H1 (cell line): ENCODE results near the gene CDK4. TPM values are rescaled to one million over a fixed set of nuclear protein-coding genes. Genes with fewer than 3 reads are reported as not detected.

Experiments
- CTCF ChIA-PET: fragments of 300-600 bp; sonication (Branson Sonifier 250); formaldehyde crosslinking; loops from one replicate; lab custom pipeline; 2021; ENCODE audit not compliant: partially characterized antibody; lab: Charles Lee
- POLR2A ChIA-PET: fragments of 300-600 bp; sonication (Branson Sonifier 250); formaldehyde crosslinking; loops from one replicate; lab custom pipeline; 2021; ENCODE audit warnings: inconsistent platforms; ENCODE audit not compliant: partially characterized antibody; lab: Charles Lee
- DNase-seq, 2 experiments: peaks; one replicate each; pipeline versions ENCODE4 v3.0.0 to v3.0.0-alpha.2; 2010 to 2022; ENCODE audit warnings: low spot score in 2 of 2, low read depth in 1 of 2, mixed read lengths in 1 of 2
- FAIRE-seq: peaks from 2 replicates; lab custom pipeline; 2011; peaks lifted over from hg19 to GRCh38; lab: Jason Lieb, UNC
- H2AFZ ChIP-seq: 2 replicates; pipeline ENCODE4 v1.8.1; 2012; ENCODE audit warnings: low read length, inconsistent platforms
- H2AK5ac ChIP-seq: 2 replicates; pipeline ENCODE4 v1.6.1; 2013; ENCODE audit warnings: low read depth, low read length
- H2BK120ac ChIP-seq: replicated peaks from 2 replicates; pipeline ENCODE3; 2013; ENCODE audit warnings: low read depth, low read length, inconsistent platforms
- H2BK12ac ChIP-seq: 2 replicates; pipeline ENCODE4 v1.6.1; 2013; ENCODE audit warnings: low read depth, low read length
- H2BK15ac ChIP-seq: 2 replicates; pipeline ENCODE4 v1.6.1; 2013; ENCODE audit warnings: low read length
- H2BK20ac ChIP-seq: 2 replicates; pipeline ENCODE4 v1.6.1; 2013; ENCODE audit warnings: low read length
- H2BK5ac ChIP-seq: 2 replicates; pipeline ENCODE4 v1.6.1; 2013; ENCODE audit warnings: low read depth, low read length
- H3K14ac ChIP-seq: 2 replicates; pipeline ENCODE4 v1.6.1; 2013; ENCODE audit warnings: inconsistent platforms; ENCODE audit not compliant: insufficient read length
- H3K18ac ChIP-seq: 2 replicates; pipeline ENCODE4 v1.6.1; 2013; ENCODE audit warnings: low read length; ENCODE audit errors: extremely low read depth
- H3K23ac ChIP-seq: 2 replicates; pipeline ENCODE4 v1.6.1; 2013; ENCODE audit warnings: inconsistent platforms; ENCODE audit not compliant: insufficient read length
- H3K23me2 ChIP-seq: 2 replicates; pipeline ENCODE4 v1.6.1; 2013; ENCODE audit warnings: low read depth, low read length
- H3K27ac ChIP-seq: 2 replicates; pipeline ENCODE4 v1.6.1; 2011; ENCODE audit warnings: low read depth, low read length, inconsistent platforms
- H3K27me3 ChIP-seq, 4 experiments: replicated peaks in 1 of 4; 1 replicate in 1 of 4; 2 replicates in 3 of 4; pipeline versions ENCODE4 v1.6.1 to v1.8.1; 2011 to 2013; ENCODE audit warnings: low read length in 3 of 4, mild to moderate bottlenecking in 3 of 4, inconsistent platforms in 2 of 4, mixed read lengths in 2 of 4, moderate library complexity in 1 of 4; ENCODE audit not compliant: control insufficient read depth in 3 of 4, insufficient read depth in 3 of 4; ENCODE audit errors: extremely low read depth in 1 of 4
- H3K36me3 ChIP-seq, 4 experiments: 2 replicates each; pipeline versions ENCODE4 v1.6.1 to v1.8.1; 2011 to 2013; ENCODE audit warnings: mild to moderate bottlenecking in 4 of 4, low read length in 3 of 4, moderate library complexity in 2 of 4, control low read depth in 1 of 4, inconsistent platforms in 1 of 4; ENCODE audit not compliant: insufficient read depth in 4 of 4, control insufficient read depth in 2 of 4
- H3K4ac ChIP-seq: replicated peaks from 2 replicates; pipeline ENCODE3; 2013; ENCODE audit warnings: low read length, low read depth, mixed read lengths, inconsistent platforms; ENCODE audit not compliant: insufficient read length
- H3K4me1 ChIP-seq, 4 experiments: replicated peaks in 1 of 4; 1 replicate in 1 of 4; 2 replicates in 3 of 4; pipeline versions ENCODE4 v1.6.1 to v1.8.1; 2011 to 2013; ENCODE audit warnings: low read length in 3 of 4, inconsistent platforms in 2 of 4, mixed read lengths in 1 of 4; ENCODE audit not compliant: insufficient read depth in 4 of 4, control insufficient read depth in 3 of 4
- H3K4me2 ChIP-seq, 2 experiments: 2 replicates each; pipeline versions ENCODE4 v1.6.1 to v1.8.1; 2011 to 2013; ENCODE audit warnings: low read depth in 2 of 2, low read length in 2 of 2, control low read depth in 1 of 2, inconsistent platforms in 1 of 2, mild to moderate bottlenecking in 1 of 2; ENCODE audit not compliant: insufficient read depth in 1 of 2
- H3K4me3 ChIP-seq, 4 experiments: fragments of 200-600, 300-600 bp in 1 of 4; sonication (generic), shearing (Covaris generic), sonication (Bioruptor Twin) in 1 of 4; 2 replicates each; pipeline versions ENCODE4 v1.5.1 to v1.8.1; 2011 to 2016; ENCODE audit warnings: low read length in 4 of 4, low read depth in 3 of 4, control low read depth in 2 of 4, inconsistent platforms in 2 of 4, mild to moderate bottlenecking in 2 of 4, mixed read lengths in 1 of 4, moderate library complexity in 1 of 4; ENCODE audit not compliant: insufficient read depth in 2 of 4; ENCODE audit errors: extremely low read depth in 1 of 4
- H3K56ac ChIP-seq: replicated peaks from 2 replicates; pipeline ENCODE3; 2013; ENCODE audit warnings: low read depth, mild to moderate bottlenecking, mixed read lengths, low read length, inconsistent platforms; ENCODE audit not compliant: insufficient read length
- H3K79me1 ChIP-seq: 2 replicates; pipeline ENCODE4 v1.6.1; 2013; ENCODE audit warnings: low read depth, low read length, control low read depth
- H3K79me2 ChIP-seq, 2 experiments: 2 replicates each; pipeline versions ENCODE4 v1.6.1 to v1.8.1; 2012 to 2013; ENCODE audit warnings: low read length in 2 of 2, mild to moderate bottlenecking in 2 of 2, inconsistent platforms in 1 of 2; ENCODE audit not compliant: insufficient read depth in 2 of 2, control insufficient read depth in 1 of 2
- H3K9ac ChIP-seq, 4 experiments: replicated peaks in 1 of 4; 1 replicate in 1 of 4; 2 replicates in 3 of 4; pipeline versions ENCODE4 v1.6.1 to v1.8.1; 2011 to 2013; ENCODE audit warnings: low read depth in 3 of 4, low read length in 3 of 4, control low read depth in 2 of 4, mild to moderate bottlenecking in 2 of 4, moderate library complexity in 2 of 4, inconsistent platforms in 1 of 4; ENCODE audit errors: extremely low read depth in 1 of 4
- H3K9me3 ChIP-seq, 2 experiments: 2 replicates each; pipeline versions ENCODE4 v1.6.1 to v1.8.1; 2012 to 2013; ENCODE audit warnings: mild to moderate bottlenecking in 2 of 2, moderate library complexity in 2 of 2, control low read depth in 1 of 2, inconsistent platforms in 1 of 2, low read depth in 1 of 2, low read length in 1 of 2, mixed read lengths in 1 of 2; ENCODE audit not compliant: insufficient read depth in 2 of 2
- H4K20me1 ChIP-seq, 2 experiments: replicated peaks in 1 of 2; 2 replicates each; pipeline versions ENCODE3 to v1.8.1; 2011 to 2013; ENCODE audit warnings: inconsistent platforms in 2 of 2, low read length in 2 of 2, mild to moderate bottlenecking in 1 of 2; ENCODE audit not compliant: insufficient read depth in 2 of 2, control insufficient read depth in 1 of 2
- H4K5ac ChIP-seq: 2 replicates; pipeline ENCODE4 v1.6.1; 2013; ENCODE audit warnings: low read length, low read depth, mixed read lengths, inconsistent platforms; ENCODE audit not compliant: insufficient read length
- H4K8ac ChIP-seq: 2 replicates; pipeline ENCODE4 v1.8.0; 2013; ENCODE audit warnings: mild to moderate bottlenecking, moderate library complexity, low read length, inconsistent platforms; ENCODE audit not compliant: insufficient read depth; ENCODE audit errors: extremely low read depth
- H4K91ac ChIP-seq: replicated peaks from 2 replicates; pipeline ENCODE3; 2013; ENCODE audit warnings: low read length, mixed read lengths, inconsistent platforms; ENCODE audit not compliant: insufficient read length
- POLR2A ChIP-seq, 2 experiments: IDR thresholded peaks; 1 replicate in 1 of 2; 2 replicates in 1 of 2; pipeline ENCODE4 v1.6.1; 2011; ENCODE audit warnings: low read depth in 2 of 2, low read length in 2 of 2, mild to moderate bottlenecking in 2 of 2; ENCODE audit errors: control extremely low read depth in 1 of 2
- SIN3A ChIP-seq, 2 experiments: IDR thresholded peaks in 1 of 2; conservative IDR thresholded peaks in 1 of 2; 2 replicates each; pipeline ENCODE4 v1.6.1; 2011 to 2012; ENCODE audit warnings: low read length in 2 of 2, improper control_type of control experiment in 1 of 2, low read depth in 1 of 2, mild to moderate bottlenecking in 1 of 2
- SP1 ChIP-seq: IDR thresholded peaks from 2 replicates; pipeline ENCODE4 v1.6.1; 2011; ENCODE audit warnings: low read depth, low read length
- SP2 ChIP-seq: IDR thresholded peaks from 2 replicates; pipeline ENCODE4 v1.6.1; 2012; ENCODE audit warnings: mild to moderate bottlenecking, low read length, inconsistent platforms
- WGBS, 2 experiments: shearing (Covaris generic) in 1 of 2; methylation state at CpG; one replicate each; pipeline versions ENCODE4 v1.1.6 to v1.1.7; 2013 to 2015; ENCODE audit warnings: low lambda C conversion rate in 2 of 2, mixed read lengths in 2 of 2, inconsistent platforms in 1 of 2, low coverage in 1 of 2, missing lambda C conversion rate in 1 of 2; ENCODE audit not compliant: insufficient replicate concordance in 2 of 2, insufficient coverage in 1 of 2, insufficient read length in 1 of 2; ENCODE audit errors: extremely low coverage in 1 of 2, missing lambda C conversion rate in 1 of 2; 5-methylcytosine and 5-hydroxymethylcytosine counted together
- polyA plus RNA-seq, 7 experiments: library from polyadenylated mRNA; depleted of rRNA in 3 of 7; stranded (reverse) in 5 of 7; unstranded in 2 of 7; fragments of >200 nt in 5 of 7; fragments of 200-250 nt in 2 of 7; gene quantifications; 1 replicate in 5 of 7; 2 replicates in 1 of 7; 4 replicates in 1 of 7; pipeline versions ENCODE4 v1.2.1 to v1.2.3, GENCODE V29; 2011 to 2013; ENCODE audit warnings: missing spikeins in 2 of 7, mixed read lengths in 2 of 7
- total RNA-seq: library from RNA; stranded (reverse); fragmentation: NEBNext Ultra II Directional; extraction: Animal tissue kit (Norgen Biotek cat#: 25700); gene quantifications from 2 replicates; pipeline ENCODE4 v1.2.1, GENCODE V29; 2021

Gene CDK4
- total and polyA plus RNA-seq, 2 of the 8 experiments (the other 6 are each of a cell fraction or from before 2014, with no cell fraction given), result 174 to 368 TPM

GRCh38 chr12:57750561-57751431 lies 1.3 kb downstream of the CDK4 start:
- Histone ChIP-seq H3K27me3 (peaks cover 3 to 14% (median 8%) of the 10 kb centered on the region in 4 experiments), H2BK15ac (no peak overlapping the region; the same call in 1 of the 2 replicates), H4K5ac (no peak overlapping the region), H3K36me3 (peaks cover 21 to 49% (median 36%) of the 10 kb centered on the region in 4 experiments), H3K9ac (peak overlapping the region in 3 of 4 experiments; percentile 96 to 99 (median 96); a peak in 6 of 7 replicates), H2AFZ (no peak overlapping the region), H2BK5ac (peak overlapping the region; percentile 87; the same call in 1 of the 2 replicates), H3K4me1 (peaks cover 4 to 20% (median 5%) of the 10 kb centered on the region in 4 experiments; a peak in 6 of 7 replicates), H4K20me1 (peaks cover under 1 to 2% of the 10 kb centered on the region in 2 experiments), H2AK5ac (peak overlapping the region; percentile 66), H3K23ac (no peak overlapping the region), H3K79me1 (peaks cover 15% of the 10 kb centered on the region), H3K9me3 (no peaks in the 10 kb centered on the region), H3K23me2 (peaks cover 18% of the 10 kb centered on the region), H3K56ac (peak overlapping the region; percentile 52), H3K18ac (no peak overlapping the region), H4K8ac (peak overlapping the region; percentile 97), H3K4me2 (peak overlapping the region; percentile 95 to 96), H2BK120ac (no peak overlapping the region), H3K14ac (no peak overlapping the region), H3K4ac (peak overlapping the region; percentile 47), H4K91ac (no peak overlapping the region), H3K27ac (peak overlapping the region; percentile 86; the same call in 1 of the 2 replicates), H2BK12ac (0 out of 2 replicates have a peak overlapping the region, but pooled peaks have one; percentile 11), H2BK20ac (no peak overlapping the region), H3K79me2 (peaks cover 12 to 20% of the 10 kb centered on the region in 2 experiments), H3K4me3 (peak overlapping the region; percentile 96 to 99 (median 98))
- FAIRE-seq, result no peak
- ChIA-PET CTCF (interaction anchor here (1.0 to 1.6 kb wide), 3 partner anchors 8 to 24 kb away, joined by 3 to 8 read pairs (median 7); no protein-coding TSS in a partner anchor), POLR2A (interaction anchor here (0.7 to 5.3 kb wide), 8 partner anchors 9 to 226 kb away, joined by 3 to 25 read pairs (median 3); partner anchors contain the start of gene AGAP2)
- TF ChIP-seq SP1, result no peak
- no peak for TF ChIP-seq SP2
- 0 out of 4 replicates have a peak, but pooled peaks of 1 of the 2 experiments have one; percentile 6 for TF ChIP-seq SIN3A (conservative IDR thresholded peaks at IDR 0.05 in 1 of 2, IDR thresholded peaks at IDR 0.05 in 1 of 2; ENCODE audit: low read depth in 1 of 2, low read length in 2 of 2)
- peak in 1 of 2 experiments; percentile 43; a peak in 1 of 3 replicates for TF ChIP-seq POLR2A (IDR thresholded peaks at IDR 0.05; ENCODE audit: control extremely low read depth in 1 of 2, low read depth in 2 of 2, low read length in 2 of 2)
- WGBS, 2 experiments, result 90% methylated on average over 15 of the region's 15 CpGs; no CpG with 5 or more reads in 1 of the 2 experiments
- no peak for DNase-seq
